PFSK-1 (cell line): ENCODE data around the gene CAPN5.

Source experiments
- FOXP2 ChIP-seq: optimal IDR thresholded peaks from 2 replicates; pipeline ENCODE3; 2011; ENCODE audit warnings: borderline replicate concordance, control low read depth, inconsistent platforms; ENCODE audit not compliant: insufficient read depth; ENCODE audit errors: extremely low read length, extremely low read depth
- POLR2AphosphoS5 ChIP-seq: IDR thresholded peaks from 2 replicates; pipeline ENCODE4 v1.6.1; 2012; ENCODE audit warnings: low read depth, mild to moderate bottlenecking, control low read depth, low read length, moderate library complexity
- REST ChIP-seq, 2 experiments: IDR thresholded peaks; 2 replicates each; pipeline versions ENCODE4 v1.6.1 to v1.8.0; 2011 to 2012; ENCODE audit warnings: low read depth in 2 of 2, low read length in 2 of 2, control low read depth in 1 of 2, inconsistent platforms in 1 of 2, mild to moderate bottlenecking in 1 of 2, moderate library complexity in 1 of 2; ENCODE audit not compliant: insufficient read depth in 1 of 2
- SIN3A ChIP-seq: IDR thresholded peaks from 2 replicates; pipeline ENCODE4 v1.6.1; 2012; ENCODE audit warnings: mild to moderate bottlenecking, low read length, moderate library complexity, borderline replicate concordance; ENCODE audit not compliant: insufficient read depth
- TAF1 ChIP-seq: IDR thresholded peaks from 2 replicates; pipeline ENCODE4 v1.6.1; 2012; ENCODE audit warnings: low read length, control low read depth, borderline replicate concordance; ENCODE audit not compliant: insufficient read depth

CAPN5 gene

DNA sequence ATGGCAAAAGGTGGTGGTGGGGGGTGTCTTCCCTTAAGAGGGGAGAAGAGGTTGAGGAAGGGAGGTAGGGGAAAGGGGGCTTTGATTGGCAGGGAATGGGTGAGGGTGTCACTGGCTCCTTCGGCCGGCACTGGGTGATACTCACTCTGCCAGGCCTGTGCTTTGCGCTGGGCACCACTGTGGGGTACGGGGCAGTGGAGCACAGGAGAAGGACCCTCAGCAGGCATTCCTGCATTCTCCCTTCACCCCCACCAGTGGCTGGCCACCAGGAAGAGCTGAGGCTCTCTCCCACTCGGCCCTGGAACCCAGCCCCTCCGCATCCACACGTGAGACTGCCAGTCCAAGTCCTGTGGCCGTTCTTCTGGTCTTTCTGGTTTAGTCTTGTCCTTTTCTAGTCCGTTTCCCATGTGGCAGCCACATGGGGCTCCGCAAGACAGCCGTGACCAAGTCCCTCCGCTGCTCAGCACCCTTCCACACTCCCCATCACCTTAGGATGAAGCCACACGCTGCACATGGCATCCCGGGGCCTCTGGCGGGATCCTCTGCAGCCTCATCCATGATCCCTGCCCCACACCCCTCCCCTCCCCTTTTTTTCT is 8.0 kb downstream of the CAPN5 start:
- no peak for TF ChIP-seq FOXP2
- TF ChIP-seq REST (IDR thresholded peaks at IDR 0.05; ENCODE audit: insufficient read depth in 1 of 2, low read depth in 2 of 2, low read length in 2 of 2) = no peak
- no peak for TF ChIP-seq SIN3A
- no peak for TF ChIP-seq TAF1
- TF ChIP-seq POLR2AphosphoS5 = no peak

DNA sequence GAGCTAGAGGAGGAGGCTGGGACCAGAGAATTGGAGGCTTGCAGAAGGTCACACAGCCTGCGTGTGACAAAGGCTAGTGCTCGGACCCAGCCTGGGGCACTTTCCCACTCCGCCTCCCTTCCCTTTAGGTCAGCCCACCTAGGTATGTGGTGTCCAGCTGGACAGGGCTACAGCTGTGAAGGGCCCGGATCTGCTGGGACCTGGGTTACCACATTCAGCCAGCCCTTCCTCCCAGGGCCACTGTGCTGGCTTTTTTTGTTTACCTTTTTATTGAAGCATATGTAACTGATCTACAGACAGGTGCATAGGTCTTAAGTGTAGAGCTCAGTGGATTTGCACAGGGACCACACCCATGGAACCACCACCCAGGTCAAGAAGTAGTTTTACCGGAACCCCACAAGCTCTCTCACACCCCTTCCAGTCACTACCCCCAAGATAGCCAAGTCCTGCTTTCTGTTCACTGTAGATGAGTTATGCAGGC is 8.7 kb downstream of the CAPN5 start:
- TF ChIP-seq SIN3A (no peak), TAF1 (no peak), REST (IDR thresholded peaks at IDR 0.05; ENCODE audit: insufficient read depth in 1 of 2, low read depth in 2 of 2, low read length in 2 of 2) (no peak), POLR2AphosphoS5 (no peak), FOXP2 (no peak)

GRCh38 chr11:77079666-77080065 is 12.9 kb downstream of the CAPN5 start:
- no peak for TF ChIP-seq POLR2AphosphoS5
- TF ChIP-seq SIN3A = no peak
- TF ChIP-seq TAF1 = no peak
- TF ChIP-seq FOXP2 = no peak
- no peak for TF ChIP-seq REST (IDR thresholded peaks at IDR 0.05; ENCODE audit: insufficient read depth in 1 of 2, low read depth in 2 of 2, low read length in 2 of 2)

DNA sequence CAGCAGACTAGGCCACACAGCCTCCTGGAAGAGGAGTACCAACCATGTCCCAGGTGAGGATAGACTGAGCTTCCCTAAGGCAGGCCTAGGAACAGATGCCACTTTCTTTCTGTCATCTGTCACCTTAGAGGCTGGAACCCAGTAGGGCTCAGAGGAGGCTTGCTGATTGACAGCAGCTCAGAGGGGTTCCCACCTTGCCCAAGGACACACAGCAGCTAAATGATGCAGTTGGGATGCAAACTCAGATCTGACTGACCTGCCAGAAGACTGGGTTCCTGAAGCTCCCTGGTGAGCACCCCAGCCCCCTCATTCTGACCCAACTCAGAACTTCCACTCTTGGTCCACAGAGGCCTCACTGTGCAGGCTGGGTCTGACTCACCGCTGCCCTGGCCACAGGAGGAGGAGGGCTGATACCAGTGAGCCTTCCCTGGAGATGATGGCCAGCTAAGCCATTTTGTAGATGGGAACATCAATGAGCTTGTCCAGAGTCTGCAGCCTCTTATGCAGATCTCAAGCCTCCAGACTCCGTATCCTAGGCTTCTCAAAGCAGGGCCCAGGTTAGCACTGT is 14.0 kb downstream of the CAPN5 start:
- TF ChIP-seq SIN3A (no peak), FOXP2 (no peak), POLR2AphosphoS5 (no peak), TAF1 (no peak), REST (IDR thresholded peaks at IDR 0.05; ENCODE audit: insufficient read depth in 1 of 2, low read depth in 2 of 2, low read length in 2 of 2) (no peak)
